Transverse colon (tissue), 4 donors: ENCODE data around the gene IGFBP6. TPM values are rescaled to one million over a fixed set of nuclear protein-coding genes. Genes with fewer than 3 reads are reported as not detected.

Experiments used
- DNase-seq: peaks from one replicate; pipeline ENCODE4 v3.0.0-alpha.2; 2019
- H3K27ac ChIP-seq, 4 donors: fragments of 200-600 bp; sonication (generic); 2 replicates each; pipeline ENCODE4 v1.5.1; 2016 to 2018; ENCODE audit warnings: inconsistent platforms in 4 of 4
- H3K27me3 ChIP-seq: fragments of 200-600 bp; sonication (generic); 2 replicates; pipeline ENCODE4 v1.5.1; 2017; ENCODE audit warnings: inconsistent platforms
- H3K36me3 ChIP-seq, 4 donors: fragments of 200-600 bp; sonication (generic); 2 replicates each; pipeline ENCODE4 v1.5.1; 2017 to 2019; ENCODE audit warnings: inconsistent platforms in 4 of 4
- H3K4me1 ChIP-seq, 4 donors: fragments of 200-600 bp; sonication (generic); 2 replicates each; pipeline ENCODE4 v1.5.1; 2017 to 2020; ENCODE audit warnings: inconsistent platforms in 4 of 4
- H3K4me3 ChIP-seq, 4 donors: fragments of 200-600 bp; sonication (generic); 1 replicate in 1 of 4; 2 replicates in 3 of 4; pipeline versions ENCODE4 v1.5.1 to v1.6.1; 2017 to 2019; ENCODE audit warnings: inconsistent platforms in 4 of 4
- H3K9me3 ChIP-seq, 2 donors: fragments of 200-600 bp; sonication (generic); 2 replicates each; pipeline ENCODE4 v1.5.1; 2017 to 2019; ENCODE audit warnings: inconsistent platforms in 2 of 2
- EP300 ChIP-seq: sonication (generic); formaldehyde crosslinking; IDR thresholded peaks from one replicate; pipeline ENCODE4 v1.6.1; 2017; ENCODE audit warnings: antibody characterized with exemption, low read depth
- POLR2A ChIP-seq: fragments of 450-650 bp; IDR thresholded peaks from one replicate; pipeline ENCODE4 v1.6.1; 2016; ENCODE audit warnings: antibody characterized with exemption, mild to moderate bottlenecking, moderate library complexity
- POLR2AphosphoS5 ChIP-seq, 3 donors: sonication (generic); formaldehyde crosslinking; IDR thresholded peaks; one replicate each; pipeline ENCODE4 v1.6.1; 2016; ENCODE audit warnings: antibody characterized with exemption in 3 of 3
- WGBS, 2 donors: methylation state at CpG; one replicate each; pipeline ENCODE4 v1.1.5; 2018; ENCODE audit warnings: low coverage in 1 of 2; 5-methylcytosine and 5-hydroxymethylcytosine counted together
- in situ Hi-C, 4 donors: fragments of 200-750 bp; cut with MboI; loops; one replicate each; pipeline versions ENCODE4 v1.15.0 to v1.15.1; 2017; ENCODE audit warnings: low sequenced_read_pairs in 3 of 4, low pct_ligation_motif_present in 1 of 4, low pct_unique_long_range_greater_than_20kb in 1 of 4
- intact Hi-C: fragments of 100-400 bp; cut with DNase I; formaldehyde crosslinking; loops from one replicate; pipeline ENCODE4 v1.15.1; 2023; ENCODE audit warnings: low total_unique reads
- total RNA-seq, 4 donors: library from RNA; depleted of rRNA; stranded (reverse); fragments of >200 nt; gene quantifications; one replicate each; pipeline ENCODE4 v1.1.0, GENCODE V29; 2016
- TF ChIP-seq, protein P1 (sequence below), 5 experiments: fragments of 200-600 bp in 3 of 5; fragments of 450-650 bp in 2 of 5; sonication (generic) in 3 of 5; IDR thresholded peaks; 1 replicate in 2 of 5; 2 replicates in 3 of 5; pipeline ENCODE4 v1.5.1; 2016 to 2017; ENCODE audit warnings: antibody characterized with exemption in 5 of 5, inconsistent platforms in 3 of 5, mild to moderate bottlenecking in 2 of 5, moderate library complexity in 1 of 5

The IGFBP6 gene
- total RNA-seq, 4 donors from 2014 or later = 38.5 to 106 (median 94.5) TPM

DNA sequence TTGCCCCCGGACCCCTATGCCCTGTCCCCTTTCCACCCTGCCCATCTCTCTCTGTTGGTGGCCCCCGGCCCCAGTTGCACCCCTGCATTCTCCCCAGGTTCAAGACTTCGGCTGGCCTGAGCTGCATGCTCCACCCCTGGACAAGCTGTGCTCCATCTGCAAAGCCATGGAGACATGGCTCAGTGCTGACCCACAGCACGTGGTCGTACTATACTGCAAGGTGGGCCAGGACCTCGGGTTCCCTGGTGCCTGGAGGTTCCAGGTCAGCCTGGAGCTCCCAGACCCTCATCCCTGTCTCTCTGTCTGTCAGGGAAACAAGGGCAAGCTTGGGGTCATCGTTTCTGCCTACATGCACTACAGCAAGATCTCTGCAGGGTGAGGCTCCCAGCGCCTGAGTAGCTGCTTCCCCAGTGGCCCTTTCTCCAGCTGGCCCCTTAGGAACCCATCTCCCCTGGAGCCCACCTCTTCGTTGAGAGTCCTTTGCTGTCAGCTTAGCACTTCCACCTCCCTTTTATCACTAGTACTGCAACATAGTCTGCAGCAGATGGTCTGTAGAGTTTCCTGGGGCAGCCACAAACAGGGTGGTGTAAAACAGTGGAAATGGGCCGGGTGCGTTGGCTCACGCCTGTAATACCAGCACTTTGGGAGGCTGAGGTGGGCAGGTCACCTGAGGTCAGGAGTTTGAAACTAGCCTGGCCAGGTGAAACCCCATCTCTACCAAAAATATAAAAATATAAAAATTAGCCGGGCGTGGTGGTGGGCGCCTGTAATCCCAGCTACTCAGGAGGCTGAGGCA is 41.8 kb upstream of the IGFBP6 start:
- WGBS, 2 donors = 71 to 77% methylated on average over 4 to 15 of the region's 15 CpGs
- Histone ChIP-seq H3K4me3 (no peak overlapping the region), H3K9me3 (no peaks in the 10 kb centered on the region), H3K27ac (peak overlapping the region in 3 of 4 donors; percentile 94 to 98 (median 97)), H3K27me3 (no peaks in the 10 kb centered on the region), H3K4me1 (peaks cover 22 to 50% (median 36%) of the 10 kb centered on the region in 4 donors), H3K36me3 (no peaks in the 10 kb centered on the region)
- peak; percentile 7 for DNase-seq
- intact Hi-C loops (no loop called here), in situ Hi-C loops (loop anchor here in 2 of 4 donors (25.0 kb wide), 2 partner anchors 132 to 232 kb away; partner anchors contain the start of genes CSAD (in 1 of the 2), MYG1 (in 1 of the 2), PFDN5 (in 1 of the 2) and ZNF740 (in 1 of the 2))
- TF ChIP-seq EP300 = no peak
- TF ChIP-seq POLR2AphosphoS5 (IDR thresholded peaks at IDR 0.05) = peak in 1 of 3 donors; percentile 4

DNA sequence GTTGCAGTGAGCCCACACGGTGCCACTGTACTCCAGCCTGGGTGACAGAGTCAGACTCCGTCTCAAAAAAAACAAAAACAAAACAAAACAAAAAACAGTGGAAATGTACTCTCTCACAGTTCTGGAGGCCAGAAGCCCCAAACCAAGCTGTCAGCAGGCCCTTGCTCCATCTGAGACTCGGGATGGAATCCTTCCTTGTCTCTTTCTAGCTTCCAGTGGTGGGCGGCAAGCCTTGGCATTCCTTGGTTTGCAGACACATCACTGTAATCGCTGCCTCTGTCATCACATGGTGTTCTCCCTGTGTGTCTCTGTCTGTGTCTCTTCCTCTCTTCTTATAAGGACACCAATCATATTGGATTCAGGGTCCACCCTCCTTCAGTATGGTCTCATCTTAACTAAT is 41.2 kb upstream of the IGFBP6 start:
- Histone ChIP-seq H3K36me3 (no peaks in the 10 kb centered on the region), H3K27me3 (no peaks in the 10 kb centered on the region), H3K9me3 (no peaks in the 10 kb centered on the region), H3K4me3 (no peak overlapping the region), H3K27ac (no peak overlapping the region), H3K4me1 (peaks cover 26 to 50% (median 37%) of the 10 kb centered on the region in 4 donors)
- whole genome bisulfite sequencing, 2 donors = 78 to 85% methylated on average over 5 of the region's 5 CpGs
- TF ChIP-seq, protein P1, sequence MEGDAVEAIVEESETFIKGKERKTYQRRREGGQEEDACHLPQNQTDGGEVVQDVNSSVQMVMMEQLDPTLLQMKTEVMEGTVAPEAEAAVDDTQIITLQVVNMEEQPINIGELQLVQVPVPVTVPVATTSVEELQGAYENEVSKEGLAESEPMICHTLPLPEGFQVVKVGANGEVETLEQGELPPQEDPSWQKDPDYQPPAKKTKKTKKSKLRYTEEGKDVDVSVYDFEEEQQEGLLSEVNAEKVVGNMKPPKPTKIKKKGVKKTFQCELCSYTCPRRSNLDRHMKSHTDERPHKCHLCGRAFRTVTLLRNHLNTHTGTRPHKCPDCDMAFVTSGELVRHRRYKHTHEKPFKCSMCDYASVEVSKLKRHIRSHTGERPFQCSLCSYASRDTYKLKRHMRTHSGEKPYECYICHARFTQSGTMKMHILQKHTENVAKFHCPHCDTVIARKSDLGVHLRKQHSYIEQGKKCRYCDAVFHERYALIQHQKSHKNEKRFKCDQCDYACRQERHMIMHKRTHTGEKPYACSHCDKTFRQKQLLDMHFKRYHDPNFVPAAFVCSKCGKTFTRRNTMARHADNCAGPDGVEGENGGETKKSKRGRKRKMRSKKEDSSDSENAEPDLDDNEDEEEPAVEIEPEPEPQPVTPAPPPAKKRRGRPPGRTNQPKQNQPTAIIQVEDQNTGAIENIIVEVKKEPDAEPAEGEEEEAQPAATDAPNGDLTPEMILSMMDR (IDR thresholded peaks at IDR 0.05) = no peak
- TF ChIP-seq EP300 (no peak), POLR2AphosphoS5 (IDR thresholded peaks at IDR 0.05) (no peak)
- intact Hi-C loops = no loop called here
- DNase-seq = peak; percentile 4
- in situ Hi-C loops = loop anchor here in 2 of 4 donors (25.0 kb wide), 2 partner anchors 131 to 231 kb away; partner anchors contain the start of genes CSAD (in 1 of the 2), MYG1 (in 1 of the 2), PFDN5 (in 1 of the 2) and ZNF740 (in 1 of the 2)

DNA sequence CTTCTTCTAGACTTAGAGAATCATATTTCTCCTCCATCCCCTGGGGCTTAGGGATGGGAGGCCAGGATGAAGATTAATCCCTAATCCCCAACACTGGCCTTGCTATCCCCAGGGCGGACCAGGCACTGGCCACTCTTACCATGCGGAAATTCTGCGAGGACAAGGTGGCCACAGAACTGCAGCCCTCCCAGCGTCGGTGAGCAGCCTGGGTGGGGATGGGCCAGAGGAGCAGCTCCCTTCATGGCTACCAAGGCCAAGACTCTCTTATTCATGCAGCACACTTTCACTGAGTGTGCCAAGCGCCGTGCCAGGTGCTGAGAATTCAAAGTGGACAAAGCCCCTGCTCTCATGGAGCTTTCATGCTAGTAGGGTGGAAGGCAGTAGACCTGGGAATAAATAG is 40.6 kb upstream of the IGFBP6 start:
- peak; percentile 6 for DNase-seq
- WGBS, 2 donors = 89% methylated on average over 7 of the region's 7 CpGs; no CpG with 5 or more reads in 1 of the 2 donors

DNA sequence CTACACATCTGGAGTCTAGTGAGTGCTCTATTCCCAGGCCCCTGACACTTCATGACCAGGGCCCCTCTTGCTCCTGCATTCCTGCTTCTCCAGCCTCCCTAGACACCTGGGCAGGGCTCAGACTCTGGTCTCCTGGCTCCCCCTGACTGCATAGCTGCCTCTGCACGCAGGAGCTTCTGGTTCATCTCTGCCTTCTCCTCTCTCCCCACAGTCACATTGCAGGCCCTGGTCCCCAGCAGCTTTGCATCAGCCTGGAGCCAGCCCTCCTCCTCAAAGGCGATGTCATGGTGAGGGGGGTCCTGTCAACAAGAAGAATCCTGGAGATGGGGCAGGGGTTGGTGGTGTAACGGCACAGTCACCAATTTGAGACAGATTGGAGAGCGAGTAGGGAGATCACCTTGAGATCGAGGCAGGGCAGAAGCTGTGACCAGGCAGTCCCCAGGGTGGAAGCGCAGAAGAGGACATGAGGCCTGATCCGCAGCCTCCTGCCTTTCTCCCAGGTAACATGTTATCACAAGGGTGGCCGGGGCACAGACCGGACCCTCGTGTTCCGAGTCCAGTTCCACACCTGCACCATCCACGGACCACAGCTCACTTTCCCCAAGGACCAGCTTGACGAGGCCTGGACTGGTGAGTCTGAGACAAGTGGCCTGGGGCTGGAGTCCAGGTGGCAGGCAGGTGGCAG is 39.5 kb upstream of the IGFBP6 start:
- no peak for TF ChIP-seq EP300
- TF ChIP-seq, protein P1 (IDR thresholded peaks at IDR 0.05) = no peak
- no peak for TF ChIP-seq POLR2A
- no peak for TF ChIP-seq POLR2AphosphoS5 (IDR thresholded peaks at IDR 0.05)
- 84% methylated on average over 13 of the region's 13 CpGs; no CpG with 5 or more reads in 1 of the 2 donors for WGBS, 2 donors
- DNase-seq = no peak
- Histone ChIP-seq H3K36me3 (no peaks in the 10 kb centered on the region), H3K4me3 (no peak overlapping the region), H3K27ac (no peak overlapping the region), H3K4me1 (peaks cover 16 to 43% (median 28%) of the 10 kb centered on the region in 4 donors), H3K27me3 (no peaks in the 10 kb centered on the region), H3K9me3 (no peaks in the 10 kb centered on the region)
- intact Hi-C loops (no loop called here), in situ Hi-C loops (loop anchor here in 2 of 4 donors (25.0 kb wide), 2 partner anchors 129 to 229 kb away; partner anchors contain the start of genes CSAD (in 1 of the 2), MYG1 (in 1 of the 2), PFDN5 (in 1 of the 2) and ZNF740 (in 1 of the 2))

More for the DNA sequence above, 40.6 kb upstream of the IGFBP6 start:
- in situ Hi-C loops (loop anchor here in 2 of 4 donors (25.0 kb wide), 2 partner anchors 130 to 230 kb away; partner anchors contain the start of genes CSAD (in 1 of the 2), MYG1 (in 1 of the 2), PFDN5 (in 1 of the 2) and ZNF740 (in 1 of the 2)), intact Hi-C loops (no loop called here)
- no peaks in the 10 kb centered on the region for H3K36me3 ChIP-seq
- no peak overlapping the region for H3K27ac ChIP-seq
- TF ChIP-seq POLR2A = no peak
- no peaks in the 10 kb centered on the region for H3K9me3 ChIP-seq
- no peaks in the 10 kb centered on the region for H3K27me3 ChIP-seq
- no peak overlapping the region for H3K4me3 ChIP-seq
- H3K4me1 ChIP-seq = peaks cover 25 to 50% (median 36%) of the 10 kb centered on the region in 4 donors
